K562 (cell line): ENCODE measurements around the gene METRNL. TPM values are rescaled to one million over a fixed set of nuclear protein-coding genes. Genes with fewer than 3 reads are reported as not detected.
"Not testable (repeated sequence)": the region's sequence is repeated elsewhere in the genome, so short reads cannot be mapped to it uniquely, and the experiment has no call there.

ENCODE experiments used
- ATAC-seq: fragments of 200-7000 bp; cut with Tn5 transposase; 3 replicates; pipeline ENCODE4 v1.9.1; 2020; ENCODE audit warnings: moderate library complexity
- BruUV-seq: library from RNA; stranded (reverse); fragments of 400-500 nt; replicated peaks from 2 replicates; lab custom pipeline; 2021; lab: Mats Ljungman, UMichigan
- CTCF ChIA-PET: fragments of 300-600 bp; formaldehyde crosslinking; extraction: SDS; loops from one replicate; lab custom pipeline; 2021; ENCODE audit warnings: low intra/inter-chr PET ratio; lab: Yijun Ruan, JAX
- POLR2A ChIA-PET: fragments of 300-600, 350-650 bp; sonication (Branson Sonifier 250); formaldehyde crosslinking; extraction: SDS; loops from one replicate; lab custom pipeline; 2021; ENCODE audit warnings: antibody characterized with exemption, inconsistent platforms; lab: Yijun Ruan, JAX
- DNase-seq, 4 experiments: peaks; one replicate each; pipeline versions ENCODE4 v3.0.0 to v3.0.0-alpha.2; 2011 to 2018; ENCODE audit warnings: low spot score in 3 of 4, mixed read lengths in 3 of 4; ENCODE audit errors: extremely low read depth in 1 of 4
- FAIRE-seq: peaks from 2 replicates; lab custom pipeline; 2011; peaks lifted over from hg19 to GRCh38; lab: Jason Lieb, UNC
- H2AFZ ChIP-seq: 2 replicates; pipeline ENCODE4 v1.6.0; 2011; ENCODE audit warnings: low read depth, low read length, control low read depth, inconsistent platforms
- H3K27ac ChIP-seq: fragments of 200-600 bp; 3 replicates; pipeline ENCODE4 v1.8.0; 2011; ENCODE audit warnings: low read depth, mild to moderate bottlenecking, control low read depth, inconsistent platforms, low read length, moderate library complexity, mixed read lengths; ENCODE audit errors: extremely low read depth
- H3K27me3 ChIP-seq, 2 experiments: fragments of 300-600 bp in 1 of 2; 2 replicates in 1 of 2; 3 replicates in 1 of 2; pipeline versions ENCODE4 v1.6.0 to v1.8.0; 2011; ENCODE audit warnings: inconsistent platforms in 2 of 2, low read length in 2 of 2, mild to moderate bottlenecking in 1 of 2, mixed read lengths in 1 of 2, moderate library complexity in 1 of 2; ENCODE audit not compliant: control insufficient read depth in 2 of 2, insufficient read depth in 2 of 2
- H3K36me3 ChIP-seq: fragments of 300-600 bp; 3 replicates; pipeline ENCODE4 v1.8.0; 2011; ENCODE audit warnings: mild to moderate bottlenecking, low read length, inconsistent platforms; ENCODE audit not compliant: control insufficient read depth, insufficient read depth
- H3K4me1 ChIP-seq, 2 experiments: fragments of 200-600 bp in 1 of 2; replicated peaks in 1 of 2; 2 replicates in 1 of 2; 3 replicates in 1 of 2; pipeline versions ENCODE4 v1.5.1 to v1.8.0; 2011; ENCODE audit warnings: inconsistent platforms in 2 of 2, low read length in 2 of 2, mild to moderate bottlenecking in 1 of 2, mixed read lengths in 1 of 2, moderate library complexity in 1 of 2; ENCODE audit not compliant: control insufficient read depth in 2 of 2, insufficient read depth in 2 of 2
- H3K4me2 ChIP-seq: 2 replicates; pipeline ENCODE4 v1.6.1; 2011; ENCODE audit warnings: low read length, control low read depth, inconsistent platforms, mixed read lengths; ENCODE audit not compliant: insufficient read depth
- H3K4me3 ChIP-seq: fragments of 200-600 bp; sonication (generic), shearing (Covaris generic); 2 replicates; pipeline ENCODE4 v1.5.1; 2016; ENCODE audit warnings: control low read depth, inconsistent platforms
- H3K79me2 ChIP-seq: fragments of 200-600 bp; 3 replicates; pipeline ENCODE4 v1.8.0; 2011; ENCODE audit warnings: low read length, inconsistent platforms; ENCODE audit not compliant: control insufficient read depth, insufficient read depth
- H3K9ac ChIP-seq, 2 experiments: 2 replicates each; pipeline versions ENCODE4 v1.6.0 to v1.6.1; 2011; ENCODE audit warnings: low read depth in 2 of 2, low read length in 2 of 2, control low read depth in 1 of 2, inconsistent platforms in 1 of 2, mild to moderate bottlenecking in 1 of 2, mixed read lengths in 1 of 2; ENCODE audit not compliant: insufficient read depth in 1 of 2
- H3K9me1 ChIP-seq: one replicate; pipeline ENCODE4 v1.6.0; 2011; ENCODE audit warnings: inconsistent platforms, mild to moderate bottlenecking, low read length, moderate library complexity; ENCODE audit not compliant: control insufficient read depth, insufficient read depth
- H3K9me3 ChIP-seq: replicated peaks from 2 replicates; pipeline ENCODE4 v1.5.1; 2011; ENCODE audit warnings: low read depth, low read length, inconsistent platforms; ENCODE audit not compliant: control insufficient read depth, insufficient read depth
- H4K20me1 ChIP-seq: replicated peaks from 2 replicates; pipeline ENCODE4 v1.6.1; 2011; ENCODE audit warnings: low read length, inconsistent platforms, mixed read lengths; ENCODE audit not compliant: control insufficient read depth, insufficient read depth
- ASH1L ChIP-seq: fragments of 450-650 bp; IDR thresholded peaks from 2 replicates; pipeline ENCODE4 v1.6.1; 2018; ENCODE audit warnings: borderline replicate concordance, mild to moderate bottlenecking, low read depth; ENCODE audit not compliant: partially characterized antibody
- CC2D1A ChIP-seq: fragments of 450-650 bp; IDR thresholded peaks from 2 replicates; pipeline ENCODE4 v1.6.1; 2017; ENCODE audit warnings: mild to moderate bottlenecking
- HDAC1 ChIP-seq, 2 experiments: fragments of 450-650 bp; IDR thresholded peaks; 2 replicates each; pipeline ENCODE4 v1.6.1; 2016 to 2017; ENCODE audit warnings: inconsistent platforms in 1 of 2, mild to moderate bottlenecking in 1 of 2, moderate library complexity in 1 of 2
- NCOA1 ChIP-seq: fragments of 450-650 bp; IDR thresholded peaks from 2 replicates; pipeline ENCODE4 v1.6.1; 2016; ENCODE audit warnings: low read depth
- POLR2AphosphoS5 ChIP-seq: IDR thresholded peaks from 2 replicates; pipeline ENCODE4 v1.6.1; 2011; ENCODE audit warnings: mild to moderate bottlenecking, low read depth, low read length, moderate library complexity; ENCODE audit not compliant: control insufficient read depth, insufficient read depth
- RBM25 ChIP-seq: fragments of 200-400 bp; formaldehyde crosslinking; IDR thresholded peaks from 2 replicates; pipeline ENCODE4 v1.6.1; 2018; ENCODE audit warnings: low read length, low read depth, moderate library complexity; ENCODE audit not compliant: severe bottlenecking
- SMAD2 ChIP-seq: fragments of 150-350 bp; IDR thresholded peaks from 2 replicates; pipeline ENCODE4 v1.6.1; 2014; ENCODE audit warnings: low read depth, mild to moderate bottlenecking, low read length
- TCF15 ChIP-seq: fragments of 250-450 bp; sonication (Bioruptor Pico); IDR thresholded peaks from 2 replicates; pipeline ENCODE4 v1.8.0; 2022; ENCODE audit warnings: moderate library complexity, mild to moderate bottlenecking, inconsistent platforms
- THRB ChIP-seq: fragments of 450-650 bp; formaldehyde crosslinking; conservative IDR thresholded peaks from 2 replicates; pipeline ENCODE4 v1.4.0; 2022; ENCODE audit warnings: mild to moderate bottlenecking, missing genetic modification characterization
- ZFP1 ChIP-seq: fragments of 450-650 bp; formaldehyde crosslinking; IDR thresholded peaks from 2 replicates; pipeline ENCODE4 v1.4.0; 2020; ENCODE audit warnings: mild to moderate bottlenecking, mixed read lengths
- ZFPM2 ChIP-seq: fragments of 250-450 bp; sonication (Bioruptor Pico); IDR thresholded peaks from 2 replicates; pipeline ENCODE4 v1.5.1; 2022; ENCODE audit warnings: mild to moderate bottlenecking
- ZNF347 ChIP-seq: fragments of 450-650 bp; formaldehyde crosslinking; IDR thresholded peaks from 2 replicates; pipeline ENCODE4 v1.4.0; 2020; ENCODE audit warnings: low read depth, mild to moderate bottlenecking, moderate library complexity
- ZNF354B ChIP-seq: fragments of 250-450 bp; sonication (Bioruptor Pico); IDR thresholded peaks from 2 replicates; pipeline ENCODE4 v1.4.0; 2020
- ZNF507 ChIP-seq: conservative IDR thresholded peaks from 2 replicates; pipeline ENCODE4 v1.6.1; 2017; ENCODE audit warnings: missing genetic modification characterization, missing compliant biosample characterization
- ZNF830 ChIP-seq: fragments of 250-450 bp; sonication (Bioruptor Pico); IDR thresholded peaks from 2 replicates; pipeline ENCODE4 v1.5.0; 2021; ENCODE audit warnings: mild to moderate bottlenecking
- ZSCAN29 ChIP-seq: fragments of 450-650 bp; IDR thresholded peaks from 2 replicates; pipeline ENCODE4 v1.6.1; 2017
- WGBS: fragments of 100-300 bp; shearing (Covaris generic); methylation state at CpG from one replicate; pipeline ENCODE4 v1.1.6; 2016; ENCODE audit warnings: low coverage, mixed read lengths; ENCODE audit not compliant: insufficient coverage; ENCODE audit errors: missing lambda C conversion rate; 5-methylcytosine and 5-hydroxymethylcytosine counted together
- in situ Hi-C: fragments of 300-500 bp; cut with MboI; formaldehyde crosslinking; loops from 4 replicates; pipeline ENCODE4 v1.15.0; 2018; ENCODE audit warnings: inconsistent platforms, mixed read lengths
- intact Hi-C: fragments of 100-400 bp; cut with micrococcal nuclease; formaldehyde crosslinking; loops from 2 replicates; pipeline ENCODE4 v1.14.2; 2022
- polyA plus RNA-seq, 8 experiments: library from polyadenylated mRNA; depleted of rRNA in 4 of 8; stranded (reverse) in 5 of 8; unstranded in 3 of 8; fragments of >200 nt; fragmentation: Nextera tagmentation in 2 of 8; fragmentation: Illumina TruSeq in 1 of 8; extraction: Ambion mirVana in 2 of 8; extraction: Trizol in 1 of 8; gene quantifications; 2 replicates each; pipeline versions ENCODE4 v1.2.1 to v1.2.3, GENCODE V29; 2011 to 2014; ENCODE audit warnings: inconsistent platforms in 1 of 8, missing spikeins in 1 of 8
- total RNA-seq, 7 experiments: library from RNA; depleted of rRNA in 6 of 7; stranded (reverse); fragments of >200 nt in 6 of 7; fragmentation: Illumina TruSeq in 2 of 7; extraction: Trizol in 2 of 7; gene quantifications; 2 replicates each; pipeline versions ENCODE4 v1.2.1 to v1.2.3, GENCODE V29; 2011 to 2021; ENCODE audit warnings: low replicate concordance in 1 of 7

METRNL gene
- total and polyA plus RNA-seq, 9 of the 15 experiments (the other 6 are each of a cell fraction or from before 2014, with no cell fraction given) = 0.17 to 31.8 (median 2.9) TPM

GRCh38 chr17:83042522-83043158, 36.8 kb upstream of the METRNL start:
- intact Hi-C loops = no loop called here
- Histone ChIP-seq H3K27me3 (no peaks in the 10 kb centered on the region), H3K9ac (no peak overlapping the region), H3K4me1 (no peaks in the 10 kb centered on the region), H3K79me2 (0 out of 3 replicates have a peak, but pooled peaks cover 3% of the 10 kb centered on the region), H3K36me3 (peaks cover 35% of the 10 kb centered on the region), H3K9me3 (peaks cover 21% of the 10 kb centered on the region), H3K4me3 (no peak overlapping the region), H2AFZ (no peak overlapping the region)
- CTCF ChIA-PET = no interaction called here
- WGBS = 85% methylated on average over 8 of the region's 8 CpGs
- DNase-seq = no peak
- FAIRE-seq = no peak
- no peak for ATAC-seq
- TF ChIP-seq TCF15 (CRISPR knock-in tag) (no peak), ZSCAN29 (no peak), ZNF354B (CRISPR knock-in tag) (peak; percentile 79), CC2D1A (no peak), POLR2AphosphoS5 (no peak), RBM25 (peak; percentile 34), SMAD2 (no peak), THRB (CRISPR knock-in tag) (no peak), ZFP1 (CRISPR knock-in tag) (no peak), ZNF507 (tag) (peak; percentile 98), HDAC1 (IDR thresholded peaks at IDR 0.05) (no peak), ZNF347 (CRISPR knock-in tag) (no peak), ZFPM2 (CRISPR knock-in tag) (no peak), ZNF830 (CRISPR knock-in tag) (no peak), NCOA1 (no peak), ASH1L (no peak)
- TF ChIP-seq, all 486 proteins: peak for 3
- Histone ChIP-seq H3K9me1 (no peaks in the 10 kb centered on the region), H4K20me1 (no peaks in the 10 kb centered on the region), H3K4me2 (no peak overlapping the region), H3K27ac (no peak overlapping the region)
- in situ Hi-C loops = no loop called here
- POLR2A ChIA-PET = no interaction called here
- BruUV-seq = no TSS peak

- H3K4me3 ChIP-seq, DNase-seq, in situ Hi-C loops, H2AFZ ChIP-seq, FAIRE-seq, CTCF ChIA-PET, H3K9ac ChIP-seq, H3K4me1 ChIP-seq, H3K27me3 ChIP-seq, H3K4me2 ChIP-seq, H3K27ac ChIP-seq, H4K20me1 ChIP-seq, BruUV-seq, H3K9me1 ChIP-seq, intact Hi-C loops, H3K79me2 ChIP-seq, ATAC-seq: not testable (repeated sequence)
- WGBS = 95% methylated on average over 18 of the region's 18 CpGs
- Histone ChIP-seq H3K36me3 (peaks cover 39% of the 10 kb centered on the region), H3K9me3 (peaks cover 24% of the 10 kb centered on the region)
- POLR2A ChIA-PET = interaction anchor here (1.4 kb wide), 1 partner anchor 9 kb away, joined by 5 read pairs; no protein-coding TSS in a partner anchor
Observed at GRCh38 chr17:83044479-83044878, 34.9 kb upstream of the METRNL start.
